Neural progenitor cell (in vitro differentiated cells): ENCODE data around the gene WEE1. TPM values are rescaled to one million over a fixed set of nuclear protein-coding genes. Genes with fewer than 3 reads are reported as not detected.
A peak's percentile ranks its signal among the peaks of the same experiment; 100 is the strongest.

Experiments
- DNase-seq: peaks from one replicate; pipeline ENCODE4 v3.0.0-alpha.2; 2016; ENCODE audit warnings: low spot score
- H2AFZ ChIP-seq: fragments of 200-600 bp; sonication (generic); replicated peaks from 2 replicates; pipeline ENCODE4 v1.6.1; 2016; ENCODE audit warnings: antibody characterized with exemption
- H3F3A ChIP-seq: fragments of 200-600 bp; sonication (generic); 2 replicates; pipeline ENCODE4 v1.6.1; 2016; ENCODE audit warnings: antibody characterized with exemption, low read depth
- H3K27ac ChIP-seq: fragments of 200-600 bp; sonication (generic); 2 replicates; pipeline ENCODE4 v1.5.1; 2016; ENCODE audit warnings: mild to moderate bottlenecking
- H3K27me3 ChIP-seq: fragments of 200-600 bp; sonication (generic); 2 replicates; pipeline ENCODE4 v1.6.1; 2016; ENCODE audit warnings: mild to moderate bottlenecking, moderate library complexity
- H3K36me3 ChIP-seq: fragments of 200-600 bp; sonication (generic); 2 replicates; pipeline ENCODE4 v1.5.1; 2016
- H3K4me1 ChIP-seq: fragments of 200-600 bp; sonication (generic); 2 replicates; pipeline ENCODE4 v1.6.1; 2016; ENCODE audit warnings: mixed run types
- H3K4me2 ChIP-seq: fragments of 200-600 bp; sonication (generic); 2 replicates; pipeline ENCODE4 v1.6.1; 2016
- H3K4me3 ChIP-seq: fragments of 200-600 bp; sonication (generic); 2 replicates; pipeline ENCODE4 v1.5.1; 2016
- H3K79me2 ChIP-seq: fragments of 200-600 bp; sonication (generic); 2 replicates; pipeline ENCODE4 v1.6.1; 2016; ENCODE audit warnings: low read depth
- H3K9ac ChIP-seq: fragments of 200-600 bp; sonication (generic); 2 replicates; pipeline ENCODE4 v1.6.1; 2016
- H3K9me3 ChIP-seq: fragments of 200-600 bp; sonication (generic); 2 replicates; pipeline ENCODE4 v1.5.1; 2016; ENCODE audit warnings: low read depth
- H4K20me1 ChIP-seq: fragments of 200-600 bp; sonication (generic); 2 replicates; pipeline ENCODE4 v1.6.1; 2016; ENCODE audit warnings: low read depth
- H3K27ac Mint-ChIP-seq: 3 replicates; pipeline ENCODE4 v1.8.0; 2021; ENCODE audit warnings: mixed read lengths
- H3K27me3 Mint-ChIP-seq: 2 replicates; pipeline ENCODE4 v1.8.0; 2022; ENCODE audit warnings: low read depth, mild to moderate bottlenecking, inconsistent platforms, moderate library complexity, mixed read lengths; ENCODE audit not compliant: insufficient read depth
- H3K36me3 Mint-ChIP-seq: 3 replicates; pipeline ENCODE4 v1.8.0; 2021; ENCODE audit warnings: mixed read lengths
- H3K4me1 Mint-ChIP-seq: 3 replicates; pipeline ENCODE4 v1.8.0; 2021; ENCODE audit warnings: mixed read lengths
- H3K4me3 Mint-ChIP-seq: 3 replicates; pipeline ENCODE4 v1.8.0; 2021; ENCODE audit warnings: mild to moderate bottlenecking, moderate library complexity, mixed read lengths
- H3K9me3 Mint-ChIP-seq: 3 replicates; pipeline ENCODE4 v1.8.0; 2020; ENCODE audit warnings: mixed read lengths
- CTCF ChIP-seq: fragments of 200-600 bp; sonication (generic); IDR thresholded peaks from 2 replicates; pipeline ENCODE4 v1.5.1; 2017; ENCODE audit warnings: antibody characterized with exemption, mild to moderate bottlenecking
- EZH2 ChIP-seq: fragments of 200-600 bp; sonication (generic); IDR thresholded peaks from 2 replicates; pipeline ENCODE4 v1.6.1; 2017; ENCODE audit warnings: antibody characterized with exemption, mild to moderate bottlenecking, moderate library complexity
- EZH2phosphoT487 ChIP-seq: fragments of 200-600 bp; sonication (generic); IDR thresholded peaks from 2 replicates; pipeline ENCODE4 v1.6.1; 2017; ENCODE audit warnings: antibody characterized with exemption
- total RNA-seq: library from RNA; depleted of rRNA; stranded (reverse); fragments of >200 nt; gene quantifications from 2 replicates; pipeline ENCODE4 v1.2.3, GENCODE V29; 2015; ENCODE audit warnings: low replicate concordance

Gene WEE1
- total RNA-seq, 1 donor from 2014 or later: 156 TPM

- Histone ChIP-seq H3K27me3 (peaks cover 13% of the 10 kb centered on the region), H3K36me3 (peaks cover 12% of the 10 kb centered on the region), H2AFZ (no peak overlapping the region), H3F3A (peaks cover 27% of the 10 kb centered on the region), H3K4me1 (peaks cover 32% of the 10 kb centered on the region), H4K20me1 (peaks cover 52% of the 10 kb centered on the region), H3K4me3 (peak overlapping the region; percentile 73), H3K79me2 (peaks cover 61% of the 10 kb centered on the region), H3K27ac (no peak overlapping the region), H3K4me2 (peak overlapping the region; percentile 82), H3K9ac (peak overlapping the region; percentile 77), H3K9me3 (no peaks in the 10 kb centered on the region)
- Mint-ChIP-seq H3K27ac (peak overlapping the region; percentile 93), H3K4me1 (peaks cover 48% of the 10 kb centered on the region), H3K36me3 (peaks cover 31% of the 10 kb centered on the region), H3K9me3 (no peaks in the 10 kb centered on the region), H3K4me3 (peak overlapping the region; percentile 98), H3K27me3 (peaks cover 6% of the 10 kb centered on the region)
- TF ChIP-seq CTCF (no peak), EZH2 (no peak), EZH2phosphoT487 (no peak)
- peak; percentile 67 for DNase-seq
These were observed 1.3 kb downstream of the WEE1 start for GRCh38 chr11:9574622-9575259.

- H3K4me1 ChIP-seq: peaks cover 32% of the 10 kb centered on the region
- Mint-ChIP-seq H3K36me3 (peaks cover 33% of the 10 kb centered on the region), H3K9me3 (no peaks in the 10 kb centered on the region), H3K27me3 (peaks cover 6% of the 10 kb centered on the region), H3K27ac (peak overlapping the region; percentile 93), H3K4me1 (peaks cover 45% of the 10 kb centered on the region), H3K4me3 (peak overlapping the region; percentile 98)
- no peak overlapping the region for H3K27ac ChIP-seq
- H4K20me1 ChIP-seq: peaks cover 60% of the 10 kb centered on the region
- peak; percentile 78 for DNase-seq
- H3K4me3 ChIP-seq: peak overlapping the region; percentile 73
- peaks cover 13% of the 10 kb centered on the region for H3K27me3 ChIP-seq
- H3K79me2 ChIP-seq: peaks cover 69% of the 10 kb centered on the region
- H3F3A ChIP-seq: peaks cover 27% of the 10 kb centered on the region
- no peak for TF ChIP-seq EZH2
- TF ChIP-seq CTCF: no peak
- TF ChIP-seq EZH2phosphoT487: no peak
- peaks cover 13% of the 10 kb centered on the region for H3K36me3 ChIP-seq
- peak overlapping the region; percentile 77 for H3K9ac ChIP-seq
- no peaks in the 10 kb centered on the region for H3K9me3 ChIP-seq
- no peak overlapping the region for H2AFZ ChIP-seq
- H3K4me2 ChIP-seq: peak overlapping the region; percentile 82
These were observed 2.1 kb downstream of the WEE1 start for GRCh38 chr11:9575260-9576240.

GRCh38 chr11:9576701-9577381, 3.4 kb downstream of the WEE1 start:
- peak overlapping the region; percentile 98 for H3K4me3 Mint-ChIP-seq
- peaks cover 6% of the 10 kb centered on the region for H3K27me3 Mint-ChIP-seq
- Histone ChIP-seq H3K4me1 (peaks cover 31% of the 10 kb centered on the region), H2AFZ (no peak overlapping the region), H3K27ac (no peak overlapping the region), H3K4me3 (peak overlapping the region; percentile 73), H3K27me3 (peaks cover 9% of the 10 kb centered on the region), H3K4me2 (peak overlapping the region; percentile 82), H3K36me3 (peaks cover 26% of the 10 kb centered on the region), H3K79me2 (peaks cover 82% of the 10 kb centered on the region), H3F3A (peaks cover 21% of the 10 kb centered on the region), H3K9me3 (no peaks in the 10 kb centered on the region), H4K20me1 (peaks cover 68% of the 10 kb centered on the region), H3K9ac (peak overlapping the region; percentile 77)
- no peak for DNase-seq
- peak overlapping the region; percentile 37 for H3K27ac Mint-ChIP-seq
- TF ChIP-seq CTCF (no peak), EZH2 (no peak), EZH2phosphoT487 (no peak)
- H3K9me3 Mint-ChIP-seq: no peaks in the 10 kb centered on the region
- H3K4me1 Mint-ChIP-seq: peaks cover 40% of the 10 kb centered on the region
- peaks cover 46% of the 10 kb centered on the region for H3K36me3 Mint-ChIP-seq
